ENCODE data around the gene RFC4.

DNA sequence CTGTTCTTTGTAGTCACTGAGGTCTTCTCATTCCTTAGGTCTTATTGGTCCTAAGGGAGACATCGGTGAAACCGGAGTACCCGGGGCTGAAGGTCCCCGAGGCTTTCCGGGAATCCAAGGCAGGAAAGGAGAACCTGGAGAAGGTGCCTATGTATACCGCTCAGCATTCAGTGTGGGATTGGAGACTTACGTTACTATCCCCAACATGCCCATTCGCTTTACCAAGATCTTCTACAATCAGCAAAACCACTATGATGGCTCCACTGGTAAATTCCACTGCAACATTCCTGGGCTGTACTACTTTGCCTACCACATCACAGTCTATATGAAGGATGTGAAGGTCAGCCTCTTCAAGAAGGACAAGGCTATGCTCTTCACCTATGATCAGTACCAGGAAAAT is 47.9 kb upstream of the RFC4 start:
- TF ChIP-seq POLR2A (IDR thresholded peaks at IDR 0.05), result no peak
- TF ChIP-seq, protein P1, sequence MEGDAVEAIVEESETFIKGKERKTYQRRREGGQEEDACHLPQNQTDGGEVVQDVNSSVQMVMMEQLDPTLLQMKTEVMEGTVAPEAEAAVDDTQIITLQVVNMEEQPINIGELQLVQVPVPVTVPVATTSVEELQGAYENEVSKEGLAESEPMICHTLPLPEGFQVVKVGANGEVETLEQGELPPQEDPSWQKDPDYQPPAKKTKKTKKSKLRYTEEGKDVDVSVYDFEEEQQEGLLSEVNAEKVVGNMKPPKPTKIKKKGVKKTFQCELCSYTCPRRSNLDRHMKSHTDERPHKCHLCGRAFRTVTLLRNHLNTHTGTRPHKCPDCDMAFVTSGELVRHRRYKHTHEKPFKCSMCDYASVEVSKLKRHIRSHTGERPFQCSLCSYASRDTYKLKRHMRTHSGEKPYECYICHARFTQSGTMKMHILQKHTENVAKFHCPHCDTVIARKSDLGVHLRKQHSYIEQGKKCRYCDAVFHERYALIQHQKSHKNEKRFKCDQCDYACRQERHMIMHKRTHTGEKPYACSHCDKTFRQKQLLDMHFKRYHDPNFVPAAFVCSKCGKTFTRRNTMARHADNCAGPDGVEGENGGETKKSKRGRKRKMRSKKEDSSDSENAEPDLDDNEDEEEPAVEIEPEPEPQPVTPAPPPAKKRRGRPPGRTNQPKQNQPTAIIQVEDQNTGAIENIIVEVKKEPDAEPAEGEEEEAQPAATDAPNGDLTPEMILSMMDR (IDR thresholded peaks at IDR 0.05), result no peak
